Pulmonary artery endothelial cell (primary cell): ENCODE measurements around the gene TSC22D4. TPM values are rescaled to one million over a fixed set of nuclear protein-coding genes. Genes with fewer than 3 reads are reported as not detected.

ENCODE experiments used
- DNase-seq: peaks from one replicate; pipeline ENCODE4 v3.0.0-alpha.2; 2011; ENCODE audit warnings: low read depth, low spot score
- total RNA-seq: library from RNA; depleted of rRNA; stranded (reverse); fragments of >200 nt; gene quantifications from 2 replicates; pipeline ENCODE4 v1.2.3, GENCODE V29; 2014

Gene TSC22D4
- total RNA-seq, 1 donor from 2014 or later, result 31.1 TPM

DNA sequence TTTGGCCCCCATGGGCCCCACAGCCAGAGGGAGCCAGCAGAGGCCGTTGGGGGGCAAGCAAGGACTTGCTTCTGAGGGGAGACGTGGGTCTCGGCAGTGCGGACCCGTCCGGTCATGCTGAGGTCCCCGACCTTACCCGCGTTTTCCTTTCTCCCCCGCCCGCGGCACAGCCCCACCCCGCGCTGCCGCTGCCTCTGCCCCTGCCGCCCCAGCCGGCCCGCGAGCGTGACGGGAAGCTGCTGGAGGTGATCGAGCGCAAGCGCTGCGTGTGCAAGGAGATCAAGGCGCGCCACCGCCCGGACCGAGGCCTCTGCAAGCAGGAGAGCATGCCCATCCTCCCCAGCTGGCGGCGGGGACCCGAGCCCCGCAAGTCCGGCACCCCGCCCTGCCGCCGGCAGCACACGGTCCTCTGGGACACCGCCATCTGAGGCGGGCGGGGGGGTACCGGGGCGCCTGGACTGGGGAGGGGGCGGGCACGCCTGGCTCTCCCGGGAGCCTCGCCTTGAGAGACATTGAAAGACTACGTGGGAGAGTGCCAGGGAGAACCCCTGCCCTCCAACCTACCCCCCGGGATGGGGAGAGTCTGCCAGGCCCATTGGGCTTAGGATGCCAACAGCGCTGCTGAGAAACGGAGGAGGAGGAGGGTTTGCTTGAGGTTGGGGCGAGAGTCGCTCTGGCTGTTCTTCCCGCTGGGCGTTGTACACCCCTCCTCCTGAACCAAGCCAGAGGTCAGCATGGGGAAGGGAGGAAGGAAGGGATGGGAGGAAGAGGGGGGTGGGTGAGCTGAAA, 14.7 kb upstream of the TSC22D4 start:
- no peak for DNase-seq

DNA sequence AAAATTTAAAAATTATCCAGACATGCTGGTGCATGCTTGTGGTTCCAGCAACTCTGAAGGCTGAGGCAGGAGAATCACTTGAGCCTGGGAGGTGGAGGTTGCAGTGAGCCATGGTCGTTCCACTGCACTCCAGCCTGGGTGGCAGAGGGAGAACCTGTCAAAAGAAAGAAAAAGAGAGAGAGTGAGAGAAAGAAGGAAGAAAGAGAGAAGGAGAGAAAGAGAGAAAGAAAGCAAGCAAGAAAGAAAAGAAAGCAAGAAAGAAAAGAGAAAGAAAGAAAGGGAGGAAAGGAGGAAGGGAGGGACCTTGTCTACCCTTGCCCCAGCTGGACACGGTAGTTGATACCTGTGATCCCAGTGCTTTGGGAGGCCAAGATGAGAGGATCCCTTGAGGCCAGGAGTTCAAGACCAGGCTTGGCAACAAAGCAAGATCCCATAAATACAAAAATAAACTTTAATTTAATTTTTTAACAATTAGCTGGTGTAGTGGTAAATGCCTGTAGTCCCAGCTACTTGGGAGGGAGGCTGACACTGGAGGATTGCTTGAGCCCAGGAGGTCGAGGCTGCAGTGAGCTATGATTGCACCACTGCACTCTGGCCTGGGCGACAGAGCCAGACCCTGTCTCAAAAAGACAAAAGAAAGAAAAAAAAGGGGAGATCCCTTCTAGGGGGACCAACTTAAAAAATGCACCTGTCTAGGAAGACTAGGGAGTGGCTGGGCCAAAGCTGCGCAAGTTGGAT, 13.9 kb upstream of the TSC22D4 start:
- no peak for DNase-seq

DNA sequence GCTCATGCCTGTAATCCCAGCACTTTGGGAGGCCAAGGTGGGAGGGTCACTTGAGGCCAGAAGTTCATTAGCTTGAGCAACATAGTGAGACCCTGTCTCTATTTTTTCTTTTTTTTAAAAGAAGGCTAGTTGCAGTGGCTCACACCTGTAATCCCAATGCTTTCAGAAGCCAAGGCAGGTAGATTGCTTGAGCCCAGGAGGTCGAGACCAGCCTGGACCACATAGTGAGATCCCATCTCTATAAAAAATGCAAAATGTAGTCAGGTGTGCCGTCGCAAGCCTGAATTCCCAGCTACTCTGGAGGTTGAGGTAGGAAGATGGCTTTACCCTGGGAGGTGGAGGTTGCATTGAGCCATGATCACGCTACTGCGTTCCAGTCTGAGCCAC, 12.2 kb upstream of the TSC22D4 start:
- DNase-seq, result no peak

DNA sequence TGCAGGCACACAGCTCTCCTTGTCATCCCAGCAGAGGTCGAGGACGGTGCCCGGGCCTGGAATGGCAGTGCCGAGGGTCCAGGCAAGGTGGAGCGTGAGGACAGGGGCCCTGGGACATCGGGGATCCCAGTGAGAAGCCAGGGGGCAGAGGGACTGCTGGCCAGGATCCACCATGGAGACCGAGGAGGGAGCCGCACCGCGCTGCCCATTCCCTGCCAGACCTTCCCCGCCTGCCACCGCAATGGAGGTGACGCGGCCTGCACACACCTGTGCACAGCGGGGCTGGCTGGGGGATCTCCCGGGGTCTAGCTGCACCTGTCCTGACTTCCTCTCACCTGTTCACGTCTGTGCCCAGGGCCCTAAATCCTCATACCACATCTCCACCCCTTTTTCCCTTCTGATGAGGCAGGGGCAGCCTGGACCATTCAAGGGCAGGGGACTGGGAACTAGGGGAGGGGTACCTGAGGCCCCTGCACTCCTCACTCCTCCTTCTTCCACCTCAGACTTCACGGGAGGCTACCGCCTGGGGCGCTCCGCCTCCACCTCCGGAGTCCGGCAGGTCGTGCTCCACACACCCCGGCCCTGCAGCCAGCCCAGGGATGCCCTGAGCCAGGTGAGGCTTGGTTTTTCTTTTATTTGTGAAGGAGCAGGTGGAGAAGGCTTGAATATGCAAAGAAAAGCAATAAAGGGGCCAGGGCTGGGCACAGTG, 11.6 kb upstream of the TSC22D4 start:
- no peak for DNase-seq

DNA sequence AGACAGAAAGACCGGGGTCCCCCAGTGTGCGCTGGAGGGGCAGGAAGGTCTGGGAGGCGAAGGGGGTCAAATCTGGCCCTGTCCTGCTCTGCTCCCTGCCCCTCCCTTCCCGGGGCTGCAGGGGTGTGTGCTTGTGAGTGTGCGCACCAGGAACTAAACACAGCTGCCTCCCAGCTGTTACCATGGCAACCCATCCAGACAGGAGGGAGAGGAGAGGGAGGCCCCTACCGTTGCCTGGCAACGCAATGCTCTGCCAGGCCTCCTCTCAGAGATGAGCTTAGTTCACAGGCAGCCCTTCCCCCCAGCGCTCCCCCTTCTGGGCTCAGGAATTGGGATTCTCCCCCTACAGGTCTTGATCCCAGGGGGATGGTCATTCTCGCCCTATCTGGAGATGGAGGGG, 10.8 kb upstream of the TSC22D4 start:
- DNase-seq, result no peak

DNA sequence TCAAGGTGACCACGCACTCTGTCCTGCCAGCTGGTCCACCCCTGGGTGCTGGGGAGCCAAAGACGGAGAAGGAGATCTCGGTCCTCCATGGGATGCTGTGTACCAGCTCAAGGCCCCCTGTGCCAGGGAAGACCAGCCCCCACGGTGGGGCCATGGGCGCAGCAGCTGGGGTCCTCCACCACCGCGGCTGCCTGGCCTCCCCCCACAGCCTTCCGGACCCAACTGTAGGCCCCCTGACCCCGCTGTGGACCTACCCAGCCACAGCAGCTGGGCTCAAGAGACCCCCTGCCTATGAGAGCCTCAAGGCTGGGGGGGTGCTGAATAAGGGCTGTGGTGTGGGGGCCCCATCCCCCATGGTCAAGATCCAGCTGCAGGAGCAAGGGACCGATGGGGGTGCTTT, 10.1 kb upstream of the TSC22D4 start:
- no peak for DNase-seq

DNA sequence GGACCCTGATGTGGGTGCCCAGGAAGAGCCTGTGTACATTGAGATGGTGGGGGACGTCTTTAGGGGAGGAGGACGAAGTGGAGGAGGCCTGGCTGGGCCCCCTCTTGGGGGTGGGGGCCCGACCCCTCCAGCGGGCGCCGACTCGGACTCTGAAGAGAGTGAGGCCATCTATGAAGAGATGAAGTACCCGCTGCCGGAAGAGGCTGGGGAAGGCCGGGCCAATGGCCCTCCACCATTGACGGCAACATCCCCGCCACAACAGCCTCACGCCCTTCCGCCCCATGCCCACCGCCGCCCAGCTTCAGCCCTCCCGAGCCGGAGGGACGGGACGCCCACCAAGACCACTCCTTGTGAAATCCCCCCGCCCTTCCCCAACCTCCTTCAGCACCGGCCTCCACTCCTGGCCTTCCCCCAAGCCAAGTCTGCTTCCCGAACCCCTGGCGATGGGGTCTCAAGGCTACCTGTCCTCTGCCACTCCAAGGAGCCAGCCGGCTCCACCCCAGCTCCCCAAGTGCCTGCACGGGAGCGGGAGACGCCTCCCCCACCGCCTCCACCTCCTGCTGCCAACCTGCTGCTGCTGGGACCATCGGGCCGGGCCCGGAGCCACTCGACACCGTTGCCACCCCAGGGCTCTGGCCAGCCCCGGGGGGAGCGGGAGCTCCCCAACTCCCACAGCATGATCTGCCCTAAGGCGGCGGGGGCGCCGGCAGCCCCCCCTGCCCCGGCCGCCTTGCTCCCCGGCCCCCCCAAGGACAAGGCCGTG, 9.5 kb upstream of the TSC22D4 start:
- DNase-seq, result no peak

DNA sequence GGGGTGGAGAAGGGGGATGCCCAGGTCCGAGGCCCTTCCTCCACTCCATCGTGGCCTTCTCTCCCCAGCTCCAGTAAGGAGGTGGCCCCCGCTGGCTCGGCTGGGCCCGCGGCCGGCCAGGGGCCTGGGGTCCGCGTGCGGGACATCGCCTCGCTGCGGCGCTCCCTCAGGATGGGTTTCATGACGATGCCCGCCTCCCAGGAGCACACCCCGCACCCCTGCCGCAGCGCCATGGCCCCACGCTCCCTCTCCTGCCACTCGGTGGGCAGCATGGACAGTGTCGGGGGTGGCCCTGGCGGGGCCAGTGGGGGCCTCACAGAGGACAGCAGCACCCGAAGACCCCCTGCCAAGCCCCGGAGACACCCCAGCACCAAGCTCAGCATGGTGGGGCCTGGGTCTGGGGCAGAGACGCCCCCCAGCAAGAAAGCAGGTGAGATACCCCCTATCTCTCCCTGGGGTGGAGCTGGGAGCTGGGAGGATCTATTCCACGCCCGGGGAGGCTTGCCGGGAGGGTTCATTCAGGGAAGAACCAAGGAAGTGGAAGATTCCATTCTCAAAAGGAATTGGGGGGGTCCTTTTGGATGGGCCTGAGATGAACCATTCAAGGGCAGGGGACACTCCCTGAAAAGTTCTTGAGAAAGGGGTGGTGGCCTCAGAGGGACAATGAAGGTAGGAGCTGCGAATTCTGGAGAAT, 7.9 kb upstream of the TSC22D4 start:
- no peak for DNase-seq

DNA sequence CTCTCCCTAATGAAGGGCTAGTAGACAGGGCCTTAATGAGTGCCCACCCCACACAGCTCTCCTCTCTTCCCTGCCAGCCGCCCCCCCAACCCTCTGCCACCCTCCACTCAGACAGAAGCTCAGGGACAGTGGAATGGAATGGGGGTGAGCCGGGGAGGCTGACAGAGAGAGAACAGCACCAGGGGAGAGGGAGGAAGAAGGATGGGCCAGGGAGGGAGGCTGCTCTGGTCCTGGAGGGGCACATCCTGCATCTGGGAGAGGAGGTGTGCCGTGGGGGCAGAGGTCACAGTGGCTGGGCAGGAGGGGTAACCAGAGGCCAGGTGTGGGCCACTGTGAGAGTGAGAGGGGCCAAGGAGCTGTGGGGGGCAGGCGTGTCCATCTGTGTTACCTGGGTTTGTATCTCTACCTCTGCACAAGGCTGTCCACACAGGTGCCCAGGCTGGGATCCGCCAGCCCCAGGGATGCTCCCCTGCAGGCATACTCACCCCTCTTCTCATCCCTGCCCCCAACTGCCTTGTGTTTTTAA, 7.2 kb upstream of the TSC22D4 start:
- DNase-seq, result no peak

DNA sequence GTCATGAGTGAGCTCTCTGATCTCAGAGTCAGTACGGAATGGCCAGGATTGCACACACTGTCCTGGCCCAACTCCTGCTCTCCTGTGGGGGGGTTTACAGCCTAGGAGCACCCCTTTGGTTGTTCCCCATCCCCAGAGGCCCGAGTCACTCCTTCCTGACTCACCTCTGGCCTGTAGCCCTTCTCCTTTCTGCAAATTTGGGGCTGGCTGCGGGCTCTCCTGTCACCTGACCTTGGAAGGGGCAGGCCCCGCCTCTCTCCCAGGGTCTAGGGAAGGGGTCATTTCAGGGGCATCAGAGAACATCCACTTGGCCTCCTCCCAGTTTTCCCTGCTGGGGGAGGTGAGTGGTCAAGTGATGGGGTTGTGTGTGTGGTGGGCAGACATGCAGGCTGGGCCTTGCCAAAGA, 6.5 kb upstream of the TSC22D4 start:
- DNase-seq, result no peak

DNA sequence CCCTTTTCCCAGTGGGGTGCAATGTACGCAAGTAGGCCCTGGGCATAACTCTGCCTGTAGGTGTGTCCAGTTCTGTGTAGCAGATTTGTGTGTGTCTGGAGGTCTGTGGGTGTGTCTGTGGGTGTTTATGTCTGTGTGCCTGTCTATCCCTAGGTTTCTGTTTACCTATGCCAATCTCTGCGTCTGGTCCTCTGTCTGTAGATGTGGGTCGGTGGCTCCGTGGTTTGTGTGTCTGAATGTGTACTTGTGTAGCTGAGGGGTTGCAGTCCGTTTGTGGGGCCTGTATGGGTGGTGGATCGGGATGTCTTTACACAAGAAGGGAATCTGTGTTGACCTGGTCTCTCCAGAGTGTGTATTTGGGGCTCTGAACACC, 5.6 kb upstream of the TSC22D4 start:
- no peak for DNase-seq

DNA sequence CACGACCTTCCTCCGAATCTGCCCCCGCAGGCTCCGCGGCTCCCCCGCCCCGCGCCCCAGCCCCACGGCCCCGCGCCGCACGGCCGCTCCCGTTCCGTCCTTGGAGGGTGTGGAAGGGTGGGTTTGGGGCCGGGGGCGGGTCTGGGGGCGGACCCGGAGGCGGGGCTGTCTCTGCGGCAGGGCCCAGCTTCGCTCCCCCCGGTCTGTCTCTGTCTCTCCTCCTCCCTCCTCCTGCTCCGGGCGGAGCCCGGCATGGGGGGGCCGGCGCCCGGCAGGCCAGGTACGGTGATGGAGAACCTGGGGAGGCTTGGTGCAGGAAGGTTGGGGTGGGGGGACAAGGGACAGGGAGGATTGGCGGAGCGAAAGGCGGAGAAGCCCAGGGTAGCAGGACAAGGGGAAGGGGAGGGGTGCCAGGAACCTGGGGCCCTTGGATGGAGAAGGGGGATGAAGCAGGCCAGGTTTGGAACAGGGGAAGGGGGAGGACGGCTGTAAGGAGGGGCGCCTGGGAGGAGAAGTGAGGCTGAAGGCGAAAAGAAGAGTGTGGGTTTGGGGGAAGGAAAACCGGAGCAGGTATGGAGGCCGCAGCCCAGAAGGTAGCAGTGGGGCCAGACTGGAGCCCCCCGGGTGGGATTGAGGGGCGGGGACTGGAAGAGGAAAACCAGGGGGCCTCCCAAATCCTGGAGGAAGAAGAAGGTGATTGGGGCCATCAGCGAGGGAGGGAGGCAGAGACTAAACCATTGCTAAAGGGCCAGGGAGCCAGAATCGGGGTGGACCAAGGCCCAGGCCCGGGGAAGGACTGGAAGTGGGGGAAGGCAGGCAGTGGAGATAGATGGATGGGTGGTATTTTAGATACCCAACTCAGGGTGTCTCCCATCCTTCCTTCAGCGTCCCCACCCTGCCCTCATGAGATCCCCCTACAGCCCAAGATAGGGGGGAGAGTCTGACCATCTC, 5.0 kb upstream of the TSC22D4 start, which contains the start of gene NYAP1:
NYAP1 (plus strand) TSS at position 206 of the 951 bp plus-strand sequence. CDS start 1,385 bp downstream, outside the sequence.
- DNase-seq, result no peak

DNA sequence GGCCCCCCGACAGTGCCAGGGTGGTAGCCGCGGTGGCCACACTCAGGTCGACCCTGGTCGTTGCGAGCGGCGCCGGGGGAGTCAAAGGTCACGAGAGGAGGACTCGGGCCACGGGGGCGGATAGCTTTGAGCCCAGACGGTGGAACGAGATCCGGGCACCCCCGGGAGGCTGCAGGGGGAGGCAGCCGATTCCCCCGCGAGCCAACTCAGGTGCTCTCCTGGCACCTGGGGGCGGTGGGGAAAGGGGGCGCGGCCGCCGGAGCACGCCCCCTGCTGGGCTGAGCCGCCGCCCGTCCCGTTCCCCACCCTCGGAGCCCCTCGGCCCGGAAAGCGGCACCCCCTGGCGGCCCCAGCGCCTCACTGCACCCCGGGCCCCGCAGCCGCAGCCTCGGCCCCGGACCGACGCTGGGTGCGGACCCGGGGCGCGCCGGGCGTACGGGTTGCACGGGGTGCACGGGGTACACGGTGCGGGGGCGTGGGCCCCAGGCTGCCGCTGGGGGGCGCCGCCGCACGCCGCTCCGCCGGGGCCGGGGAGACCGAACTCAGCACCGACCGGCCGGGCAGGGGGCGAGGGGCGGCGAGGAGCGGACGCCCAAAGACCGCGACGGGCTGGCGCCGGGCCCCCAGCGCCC, 4.2 kb upstream of the TSC22D4 start:
- no peak for DNase-seq

DNA sequence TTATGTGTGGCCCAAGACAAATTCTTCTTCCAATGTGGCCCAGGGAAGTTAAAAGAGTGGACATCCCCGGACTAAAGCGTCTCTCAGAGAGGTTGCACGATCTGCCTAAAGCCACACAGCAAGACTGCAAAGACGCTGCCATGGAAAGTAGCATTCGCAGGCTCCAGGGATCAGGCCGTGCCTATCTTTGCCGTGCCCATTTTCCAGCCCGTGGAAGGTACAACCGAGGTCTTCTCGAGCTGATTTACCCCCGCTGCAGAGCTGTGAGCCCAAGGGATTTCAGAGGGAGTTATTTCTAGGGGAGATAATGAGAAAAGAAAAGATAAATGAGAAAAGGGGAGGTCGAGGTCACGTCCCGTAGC, 3.7 kb upstream of the TSC22D4 start:
- DNase-seq, result no peak

DNA sequence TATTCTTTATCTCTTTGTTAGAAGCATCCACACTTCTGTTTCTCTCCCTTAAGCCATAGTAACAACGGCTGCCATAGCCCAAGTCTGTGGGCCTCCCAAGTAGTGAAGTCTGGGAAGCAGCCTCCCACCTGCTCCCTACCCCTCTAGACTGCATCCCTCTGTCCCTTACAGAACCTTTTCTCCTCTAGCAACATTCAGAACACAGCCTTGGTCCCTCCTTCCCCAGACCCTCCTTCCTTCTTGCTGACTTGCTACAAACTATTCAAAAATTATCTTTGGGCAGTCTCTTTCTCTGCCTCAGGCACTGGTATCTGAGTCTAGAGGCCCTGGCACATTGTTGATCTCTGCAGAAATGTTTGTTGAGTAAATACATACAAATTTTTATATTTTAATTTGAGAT, 2.5 kb upstream of the TSC22D4 start:
- DNase-seq, result no peak

DNA sequence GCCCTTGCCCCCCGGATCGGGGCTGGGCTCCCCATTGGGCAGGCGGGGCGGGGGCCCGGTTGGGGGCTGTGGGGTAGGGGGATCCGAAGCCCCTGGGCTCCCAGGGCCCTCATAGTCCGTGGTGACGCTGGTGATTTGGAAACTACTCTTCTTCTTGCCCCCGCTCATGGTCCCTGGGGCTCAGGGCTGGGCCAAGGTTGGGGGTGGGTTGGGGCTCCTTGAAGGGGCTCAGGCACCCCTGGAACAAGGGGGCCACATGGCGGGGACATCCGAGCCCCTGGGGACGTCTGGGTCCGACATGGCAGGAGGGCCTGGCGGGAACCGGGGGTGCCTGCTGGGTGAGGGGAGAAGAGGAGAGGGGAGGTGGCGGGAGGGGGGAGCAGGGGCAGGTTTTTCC, 1.1 kb downstream of the TSC22D4 start:
- no peak for DNase-seq

DNA sequence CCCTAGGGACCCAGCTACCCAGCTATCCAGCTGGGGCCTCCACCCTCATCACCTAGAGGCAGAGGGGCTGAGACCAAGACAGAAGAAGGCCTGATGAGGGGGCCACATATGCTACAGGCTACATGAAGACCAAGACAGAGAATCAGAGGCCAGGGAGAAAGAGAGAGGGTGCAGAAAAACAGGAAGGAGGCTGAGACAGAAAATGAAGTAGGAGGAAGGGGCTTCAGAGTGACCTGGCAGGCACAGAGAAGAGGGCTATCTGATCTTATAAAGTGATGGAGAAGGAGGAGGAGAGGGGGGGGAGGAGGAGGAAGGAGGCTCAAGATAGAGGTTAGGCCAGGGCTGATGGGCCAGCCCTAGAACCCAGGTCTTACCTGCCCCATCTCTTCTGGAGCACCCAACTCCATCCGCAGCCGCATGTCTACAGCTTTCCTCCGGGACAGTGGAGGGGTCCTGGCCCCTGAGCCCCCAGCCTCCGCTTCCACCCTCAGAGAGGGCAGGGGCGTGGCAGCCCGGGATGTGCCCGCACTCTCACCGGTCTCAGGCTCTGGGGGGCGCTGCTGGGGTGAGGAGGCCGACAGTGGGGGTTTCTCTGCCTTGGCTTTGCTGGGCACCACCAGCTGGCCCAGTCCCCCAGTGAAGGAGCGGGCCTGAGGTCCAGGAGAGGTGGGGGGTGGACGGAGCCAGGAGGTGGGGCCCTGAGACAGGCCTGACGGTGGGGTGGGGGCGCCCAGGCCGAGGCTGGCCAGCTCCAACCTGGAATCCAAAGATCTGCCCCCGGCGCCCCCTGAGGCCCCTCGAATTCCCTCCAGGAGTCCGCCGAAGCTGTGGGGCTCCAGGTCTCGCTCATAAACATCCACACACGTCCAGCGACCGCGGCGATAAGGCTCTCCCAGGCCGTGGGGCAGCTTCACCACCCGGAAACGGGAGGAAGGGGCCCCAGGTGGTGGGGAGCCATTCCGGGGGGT, 1.8 kb downstream of the TSC22D4 start:
- DNase-seq, result no peak
